ENCODE results near the gene BDNF.

Gene BDNF

GRCh38 chr11:27618281-27618915 is 81.9 kb downstream of the BDNF start:
- Histone ChIP-seq H3K4me1 (ENCODE audit: control insufficient read depth, insufficient read depth, low read length) (no peaks in the 10 kb centered on the region), H3K9me3 (ENCODE audit: control insufficient read depth, low read length) (no peaks in the 10 kb centered on the region), H3K27ac (ENCODE audit: insufficient read depth, low read depth, low read length, poor library complexity, severe bottlenecking) (no peak overlapping the region), H3K36me3 (ENCODE audit: control insufficient read depth, insufficient read depth, low read length) (no peaks in the 10 kb centered on the region), H3K27me3 (ENCODE audit: control insufficient read depth, insufficient read depth, low read length, poor library complexity, severe bottlenecking) (no peaks in the 10 kb centered on the region), H3K4me3 (ENCODE audit: insufficient read depth, low read depth, low read length) (no peak overlapping the region)
- 86 to 90% methylated on average over 2 of the region's 2 CpGs for WGBS, 2 experiments

- no peak overlapping the region for H3K27ac ChIP-seq (ENCODE audit: insufficient read depth, low read depth, low read length, poor library complexity, severe bottlenecking)
- no peaks in the 10 kb centered on the region for H3K9me3 ChIP-seq (ENCODE audit: control insufficient read depth, low read length)
- WGBS, 2 experiments: 35 to 52% methylated on average over 2 of the region's 2 CpGs
- H3K4me1 ChIP-seq (ENCODE audit: control insufficient read depth, insufficient read depth, low read length): no peaks in the 10 kb centered on the region
- no peaks in the 10 kb centered on the region for H3K36me3 ChIP-seq (ENCODE audit: control insufficient read depth, insufficient read depth, low read length)
- H3K4me3 ChIP-seq (ENCODE audit: insufficient read depth, low read depth, low read length): no peak overlapping the region
- H3K27me3 ChIP-seq (ENCODE audit: control insufficient read depth, insufficient read depth, low read length, poor library complexity, severe bottlenecking): no peaks in the 10 kb centered on the region
These were observed 83.5 kb downstream of the BDNF start for GRCh38 chr11:27616711-27617110.

- Histone ChIP-seq H3K9me3 (ENCODE audit: control insufficient read depth, low read length) (no peaks in the 10 kb centered on the region), H3K27me3 (ENCODE audit: control insufficient read depth, insufficient read depth, low read length, poor library complexity, severe bottlenecking) (no peaks in the 10 kb centered on the region), H3K4me1 (ENCODE audit: control insufficient read depth, insufficient read depth, low read length) (no peaks in the 10 kb centered on the region), H3K36me3 (ENCODE audit: control insufficient read depth, insufficient read depth, low read length) (no peaks in the 10 kb centered on the region), H3K27ac (ENCODE audit: insufficient read depth, low read depth, low read length, poor library complexity, severe bottlenecking) (no peak overlapping the region), H3K4me3 (ENCODE audit: insufficient read depth, low read depth, low read length) (no peak overlapping the region)
- WGBS, 2 experiments: 93 to 95% methylated on average over 5 of the region's 5 CpGs
These were observed 84.4 kb downstream of the BDNF start for GRCh38 chr11:27615833-27616232.

- no peak overlapping the region for H3K27ac ChIP-seq (ENCODE audit: insufficient read depth, low read depth, low read length, poor library complexity, severe bottlenecking)
These were observed 86.2 kb downstream of the BDNF start for GRCh38 chr11:27614092-27614491.

GRCh38 chr11:27612932-27613880 is 87.0 kb downstream of the BDNF start:
- Histone ChIP-seq H3K4me3 (ENCODE audit: insufficient read depth, low read depth, low read length) (no peak overlapping the region), H3K27ac (ENCODE audit: insufficient read depth, low read depth, low read length, poor library complexity, severe bottlenecking) (no peak overlapping the region), H3K36me3 (ENCODE audit: control insufficient read depth, insufficient read depth, low read length) (no peaks in the 10 kb centered on the region), H3K9me3 (ENCODE audit: control insufficient read depth, low read length) (no peaks in the 10 kb centered on the region), H3K27me3 (ENCODE audit: control insufficient read depth, insufficient read depth, low read length, poor library complexity, severe bottlenecking) (no peaks in the 10 kb centered on the region), H3K4me1 (ENCODE audit: control insufficient read depth, insufficient read depth, low read length) (no peaks in the 10 kb centered on the region)
- WGBS, 2 experiments: 93 to 94% methylated on average over 7 of the region's 9 CpGs

More at GRCh38 chr11:27614092-27614491, 86.2 kb downstream of the BDNF start:
- no peaks in the 10 kb centered on the region for H3K4me1 ChIP-seq (ENCODE audit: control insufficient read depth, insufficient read depth, low read length)
- H3K36me3 ChIP-seq (ENCODE audit: control insufficient read depth, insufficient read depth, low read length): no peaks in the 10 kb centered on the region
- H3K9me3 ChIP-seq (ENCODE audit: control insufficient read depth, low read length): no peaks in the 10 kb centered on the region
- no peak overlapping the region for H3K4me3 ChIP-seq (ENCODE audit: insufficient read depth, low read depth, low read length)
- no peaks in the 10 kb centered on the region for H3K27me3 ChIP-seq (ENCODE audit: control insufficient read depth, insufficient read depth, low read length, poor library complexity, severe bottlenecking)

- Histone ChIP-seq H3K4me1 (ENCODE audit: control insufficient read depth, insufficient read depth, low read length) (no peaks in the 10 kb centered on the region), H3K9me3 (ENCODE audit: control insufficient read depth, low read length) (no peaks in the 10 kb centered on the region), H3K4me3 (ENCODE audit: insufficient read depth, low read depth, low read length) (no peak overlapping the region), H3K27me3 (ENCODE audit: control insufficient read depth, insufficient read depth, low read length, poor library complexity, severe bottlenecking) (no peaks in the 10 kb centered on the region), H3K27ac (ENCODE audit: insufficient read depth, low read depth, low read length, poor library complexity, severe bottlenecking) (no peak overlapping the region), H3K36me3 (ENCODE audit: control insufficient read depth, insufficient read depth, low read length) (no peaks in the 10 kb centered on the region)
- WGBS, 2 experiments: 86 to 88% methylated on average over 3 of the region's 3 CpGs
These were observed 88.3 kb downstream of the BDNF start for GRCh38 chr11:27611947-27612455.

GRCh38 chr11:27611390-27611789 is 88.9 kb downstream of the BDNF start:
- H3K4me1 ChIP-seq (ENCODE audit: control insufficient read depth, insufficient read depth, low read length): no peaks in the 10 kb centered on the region
- no peak overlapping the region for H3K4me3 ChIP-seq (ENCODE audit: insufficient read depth, low read depth, low read length)
- no peak overlapping the region for H3K27ac ChIP-seq (ENCODE audit: insufficient read depth, low read depth, low read length, poor library complexity, severe bottlenecking)
- no peaks in the 10 kb centered on the region for H3K9me3 ChIP-seq (ENCODE audit: control insufficient read depth, low read length)
- H3K27me3 ChIP-seq (ENCODE audit: control insufficient read depth, insufficient read depth, low read length, poor library complexity, severe bottlenecking): no peaks in the 10 kb centered on the region
- H3K36me3 ChIP-seq (ENCODE audit: control insufficient read depth, insufficient read depth, low read length): no peaks in the 10 kb centered on the region
- WGBS, 2 experiments: 91 to 93% methylated on average over 1 of the region's 1 CpG

GRCh38 chr11:27610946-27611345 is 89.3 kb downstream of the BDNF start:
- Histone ChIP-seq H3K27me3 (ENCODE audit: control insufficient read depth, insufficient read depth, low read length, poor library complexity, severe bottlenecking) (no peaks in the 10 kb centered on the region), H3K27ac (ENCODE audit: insufficient read depth, low read depth, low read length, poor library complexity, severe bottlenecking) (no peak overlapping the region), H3K36me3 (ENCODE audit: control insufficient read depth, insufficient read depth, low read length) (no peaks in the 10 kb centered on the region), H3K4me1 (ENCODE audit: control insufficient read depth, insufficient read depth, low read length) (no peaks in the 10 kb centered on the region), H3K9me3 (ENCODE audit: control insufficient read depth, low read length) (no peaks in the 10 kb centered on the region), H3K4me3 (ENCODE audit: insufficient read depth, low read depth, low read length) (no peak overlapping the region)

- no peak overlapping the region for H3K4me3 ChIP-seq (ENCODE audit: insufficient read depth, low read depth, low read length)
- no peaks in the 10 kb centered on the region for H3K4me1 ChIP-seq (ENCODE audit: control insufficient read depth, insufficient read depth, low read length)
- WGBS, 2 experiments: 81 to 85% methylated on average over 3 of the region's 3 CpGs
- no peak overlapping the region for H3K27ac ChIP-seq (ENCODE audit: insufficient read depth, low read depth, low read length, poor library complexity, severe bottlenecking)
- H3K9me3 ChIP-seq (ENCODE audit: control insufficient read depth, low read length): no peaks in the 10 kb centered on the region
- no peaks in the 10 kb centered on the region for H3K36me3 ChIP-seq (ENCODE audit: control insufficient read depth, insufficient read depth, low read length)
- H3K27me3 ChIP-seq (ENCODE audit: control insufficient read depth, insufficient read depth, low read length, poor library complexity, severe bottlenecking): no peaks in the 10 kb centered on the region
These were observed 90.0 kb downstream of the BDNF start for GRCh38 chr11:27610280-27610679.

- H3K36me3 ChIP-seq (ENCODE audit: control insufficient read depth, insufficient read depth, low read length): no peaks in the 10 kb centered on the region
- no peak overlapping the region for H3K27ac ChIP-seq (ENCODE audit: insufficient read depth, low read depth, low read length, poor library complexity, severe bottlenecking)
- WGBS, 2 experiments: 83 to 96% methylated on average over 2 of the region's 2 CpGs
- no peaks in the 10 kb centered on the region for H3K4me1 ChIP-seq (ENCODE audit: control insufficient read depth, insufficient read depth, low read length)
- H3K27me3 ChIP-seq (ENCODE audit: control insufficient read depth, insufficient read depth, low read length, poor library complexity, severe bottlenecking): no peaks in the 10 kb centered on the region
- no peak overlapping the region for H3K4me3 ChIP-seq (ENCODE audit: insufficient read depth, low read depth, low read length)
- H3K9me3 ChIP-seq (ENCODE audit: control insufficient read depth, low read length): no peaks in the 10 kb centered on the region
These were observed 91.3 kb downstream of the BDNF start for GRCh38 chr11:27608951-27609350.

Measured in ectodermal cell (in vitro differentiated cells).